PC-3 (cell line): ENCODE data around the gene BBOF1. TPM values are rescaled to one million over a fixed set of nuclear protein-coding genes. Genes with fewer than 3 reads are reported as not detected.

ENCODE experiments used
- ATAC-seq: fragments of 200-7000 bp; cut with Tn5 transposase; 2 replicates; pipeline ENCODE4 v1.9.1; 2020; ENCODE audit warnings: mild to moderate bottlenecking, moderate library complexity
- BruUV-seq: library from RNA; stranded (reverse); fragments of 400-500 nt; replicated peaks from 2 replicates; lab custom pipeline; 2021; lab: Mats Ljungman, UMichigan
- CTCF ChIA-PET: fragments of 300-600 bp; sonication (Branson Sonifier 250); formaldehyde crosslinking; loops from one replicate; lab custom pipeline; 2022; ENCODE audit warnings: antibody characterized with exemption; lab: Charles Lee
- POLR2A ChIA-PET: fragments of 300-600 bp; sonication (Branson Sonifier 250); formaldehyde crosslinking; loops from one replicate; lab custom pipeline; 2022; ENCODE audit warnings: antibody characterized with exemption; ENCODE audit not compliant: unreplicated experiment; lab: Charles Lee
- DNase-seq: peaks from one replicate; pipeline ENCODE4 v3.0.0-alpha.2; 2015
- H2AFZ ChIP-seq: fragments of 300-600 bp; sonication (generic); 2 replicates; pipeline ENCODE4 v1.6.0; 2016; ENCODE audit warnings: antibody characterized with exemption, low read length
- H3F3A ChIP-seq: fragments of 300-600 bp; sonication (generic); one replicate; pipeline ENCODE4 v1.6.0; 2017; ENCODE audit warnings: antibody characterized with exemption, low read length, control low read depth, mild to moderate bottlenecking; ENCODE audit not compliant: unreplicated experiment
- H3K27ac ChIP-seq: fragments of 300-600 bp; sonication (generic); 2 replicates; pipeline ENCODE4 v1.5.1; 2016; ENCODE audit warnings: mild to moderate bottlenecking, low read length
- H3K27me3 ChIP-seq: fragments of 300-600 bp; sonication (generic); 2 replicates; pipeline ENCODE4 v1.6.1; 2016; ENCODE audit warnings: low read length, mixed read lengths
- H3K36me3 ChIP-seq: fragments of 300-600 bp; sonication (generic); 2 replicates; pipeline ENCODE4 v1.6.1; 2016; ENCODE audit warnings: low read depth, mixed run types, low read length, mixed read lengths
- H3K4me1 ChIP-seq: fragments of 300-600 bp; sonication (generic); 2 replicates; pipeline ENCODE4 v1.5.1; 2016; ENCODE audit warnings: low read length; ENCODE audit not compliant: insufficient read depth
- H3K4me2 ChIP-seq: fragments of 300-600 bp; sonication (generic); 2 replicates; pipeline ENCODE4 v1.6.0; 2016; ENCODE audit warnings: low read length
- H3K4me3 ChIP-seq: fragments of 300-600 bp; sonication (generic); 2 replicates; pipeline ENCODE4 v1.5.1; 2016; ENCODE audit warnings: mild to moderate bottlenecking, low read length, mixed read lengths
- H3K79me2 ChIP-seq: fragments of 300-600 bp; sonication (generic); 2 replicates; pipeline ENCODE4 v1.6.1; 2017; ENCODE audit warnings: low read length, mixed read lengths
- H3K9ac ChIP-seq: fragments of 300-600 bp; sonication (generic); 2 replicates; pipeline ENCODE4 v1.6.0; 2016; ENCODE audit warnings: mild to moderate bottlenecking, low read length
- H3K9me2 ChIP-seq: fragments of 300-600 bp; sonication (generic); replicated peaks from 2 replicates; pipeline ENCODE4 v1.6.1; 2016; ENCODE audit warnings: mixed run types, low read length, mixed read lengths
- H3K9me3 ChIP-seq: fragments of 300-600 bp; sonication (generic); 2 replicates; pipeline ENCODE4 v1.6.1; 2016; ENCODE audit warnings: low read length, mixed read lengths
- H4K20me1 ChIP-seq: fragments of 300-600 bp; sonication (generic); 2 replicates; pipeline ENCODE4 v1.6.1; 2016; ENCODE audit warnings: low read length, mixed read lengths
- EZH2 ChIP-seq: fragments of 300-600 bp; sonication (generic); IDR thresholded peaks from one replicate; pipeline ENCODE4 v1.6.1; 2017; ENCODE audit warnings: antibody characterized with exemption, mild to moderate bottlenecking, low read length; ENCODE audit not compliant: unreplicated experiment
- EZH2phosphoT487 ChIP-seq: fragments of 300-600 bp; sonication (generic); IDR thresholded peaks from 2 replicates; pipeline ENCODE4 v1.6.1; 2018; ENCODE audit warnings: mild to moderate bottlenecking, antibody characterized with exemption, low read length, borderline replicate concordance
- intact Hi-C: fragments of 100-400 bp; cut with micrococcal nuclease; formaldehyde crosslinking; loops from 2 replicates; pipeline ENCODE4 v1.9.0; 2023
- total RNA-seq: library from RNA; depleted of rRNA; stranded (reverse); fragments of >200 nt; gene quantifications from 2 replicates; pipeline ENCODE4 v1.2.3, GENCODE V29; 2014
- TF ChIP-seq, protein P1 (sequence below): fragments of 300-600 bp; sonication (generic); conservative IDR thresholded peaks from 2 replicates; pipeline ENCODE4 v1.5.1; 2017; ENCODE audit warnings: antibody characterized with exemption, low read depth, mild to moderate bottlenecking, low read length

The BBOF1 gene
- total RNA-seq, 1 experiment from 2014 or later, result 1.5 TPM

DNA sequence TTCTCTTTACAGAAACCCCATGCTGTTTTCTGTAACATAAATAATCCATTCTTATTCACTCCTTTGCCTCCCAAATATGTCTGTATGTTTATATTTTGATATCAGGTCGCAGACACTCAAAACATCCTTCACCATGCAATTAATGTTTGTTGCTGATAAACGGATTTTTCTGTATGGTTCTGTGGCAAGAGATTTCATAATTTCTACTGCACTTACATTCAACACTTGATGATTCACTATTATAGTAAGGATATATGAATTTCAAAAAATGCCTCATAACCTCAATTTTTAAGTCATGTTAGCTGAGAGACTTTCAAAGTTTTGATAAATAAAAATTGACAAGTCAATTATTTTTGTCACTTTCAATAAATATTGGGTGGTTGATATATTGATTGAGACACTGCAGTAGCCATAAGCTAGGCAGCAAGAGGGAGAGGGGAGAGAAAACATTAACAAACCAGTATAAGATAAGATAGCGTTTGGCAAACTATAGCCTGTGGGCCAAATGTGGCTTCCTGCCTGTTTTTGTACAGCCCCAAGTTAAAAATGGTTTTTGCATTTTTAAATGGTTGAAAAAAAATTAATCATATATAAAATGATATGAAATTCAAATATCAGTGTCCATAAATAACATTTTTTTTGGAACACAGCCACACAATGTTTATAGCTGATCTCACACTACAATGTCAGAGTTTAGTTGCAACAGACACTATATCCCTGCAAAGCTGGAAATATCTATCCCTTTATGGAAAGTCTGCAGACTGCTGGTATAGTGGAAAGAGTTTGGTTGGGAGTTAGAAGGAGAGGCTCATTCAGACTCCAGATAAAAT is 46.8 kb downstream of the BBOF1 start:
- no peaks in the 10 kb centered on the region for H3K9me2 ChIP-seq
- no peaks in the 10 kb centered on the region for H3K36me3 ChIP-seq
- no peaks in the 10 kb centered on the region for H3K27me3 ChIP-seq
- H3K4me3 ChIP-seq, result no peak overlapping the region
- H3K4me2 ChIP-seq, result no peak overlapping the region
- H3K4me1 ChIP-seq, result peaks cover 27% of the 10 kb centered on the region
- no peaks in the 10 kb centered on the region for H3K79me2 ChIP-seq
- H4K20me1 ChIP-seq, result no peaks in the 10 kb centered on the region
- no peaks in the 10 kb centered on the region for H3F3A ChIP-seq
- no peak overlapping the region for H3K27ac ChIP-seq
- CTCF ChIA-PET, result no interaction called here
- H3K9me3 ChIP-seq, result no peaks in the 10 kb centered on the region
- H3K9ac ChIP-seq, result no peak overlapping the region
- intact Hi-C loops, result no loop called here
- DNase-seq, result no peak
- H2AFZ ChIP-seq, result no peak overlapping the region
- POLR2A ChIA-PET, result no interaction called here
- ATAC-seq, result no peak
- no TSS peak for BruUV-seq
- TF ChIP-seq EZH2 (no peak), EZH2phosphoT487 (no peak)
- TF ChIP-seq, protein P1, sequence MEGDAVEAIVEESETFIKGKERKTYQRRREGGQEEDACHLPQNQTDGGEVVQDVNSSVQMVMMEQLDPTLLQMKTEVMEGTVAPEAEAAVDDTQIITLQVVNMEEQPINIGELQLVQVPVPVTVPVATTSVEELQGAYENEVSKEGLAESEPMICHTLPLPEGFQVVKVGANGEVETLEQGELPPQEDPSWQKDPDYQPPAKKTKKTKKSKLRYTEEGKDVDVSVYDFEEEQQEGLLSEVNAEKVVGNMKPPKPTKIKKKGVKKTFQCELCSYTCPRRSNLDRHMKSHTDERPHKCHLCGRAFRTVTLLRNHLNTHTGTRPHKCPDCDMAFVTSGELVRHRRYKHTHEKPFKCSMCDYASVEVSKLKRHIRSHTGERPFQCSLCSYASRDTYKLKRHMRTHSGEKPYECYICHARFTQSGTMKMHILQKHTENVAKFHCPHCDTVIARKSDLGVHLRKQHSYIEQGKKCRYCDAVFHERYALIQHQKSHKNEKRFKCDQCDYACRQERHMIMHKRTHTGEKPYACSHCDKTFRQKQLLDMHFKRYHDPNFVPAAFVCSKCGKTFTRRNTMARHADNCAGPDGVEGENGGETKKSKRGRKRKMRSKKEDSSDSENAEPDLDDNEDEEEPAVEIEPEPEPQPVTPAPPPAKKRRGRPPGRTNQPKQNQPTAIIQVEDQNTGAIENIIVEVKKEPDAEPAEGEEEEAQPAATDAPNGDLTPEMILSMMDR, result no peak

DNA sequence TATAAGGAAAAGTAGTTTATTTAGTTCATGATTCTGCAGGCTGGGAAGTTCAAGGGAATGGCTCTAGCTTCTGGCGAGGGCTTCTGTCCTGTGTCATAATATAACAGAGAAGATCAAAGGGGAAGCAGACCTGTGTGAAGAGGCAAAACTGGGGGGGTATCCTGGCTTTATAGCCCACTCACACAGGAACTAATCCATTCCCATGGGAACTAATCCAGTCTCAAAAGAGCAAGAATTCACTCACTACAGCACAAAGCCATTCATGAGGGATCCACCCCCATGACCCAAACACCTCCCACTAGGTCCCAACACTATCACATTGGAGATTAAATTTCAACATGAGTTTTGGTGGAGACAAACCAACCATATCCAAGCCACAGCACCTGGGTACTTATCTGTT is 58.3 kb downstream of the BBOF1 start:
- no peaks in the 10 kb centered on the region for H3K36me3 ChIP-seq
- BruUV-seq, result no TSS peak
- no peak overlapping the region for H3K27ac ChIP-seq
- intact Hi-C loops, result no loop called here
- H3K9ac ChIP-seq, result no peak overlapping the region
- H3K27me3 ChIP-seq, result no peaks in the 10 kb centered on the region
- no peaks in the 10 kb centered on the region for H4K20me1 ChIP-seq
- no peak overlapping the region for H3K4me3 ChIP-seq
- no peaks in the 10 kb centered on the region for H3K4me1 ChIP-seq
- H3K9me3 ChIP-seq, result no peaks in the 10 kb centered on the region
- DNase-seq (no peak), ATAC-seq (no peak)
- CTCF ChIA-PET, result no interaction called here
- H3K9me2 ChIP-seq, result no peaks in the 10 kb centered on the region
- TF ChIP-seq, protein P1, result no peak
- TF ChIP-seq EZH2 (no peak), EZH2phosphoT487 (no peak)
- POLR2A ChIA-PET, result no interaction called here
- H3K4me2 ChIP-seq, result no peak overlapping the region
- no peaks in the 10 kb centered on the region for H3F3A ChIP-seq
- H2AFZ ChIP-seq, result no peak overlapping the region
- H3K79me2 ChIP-seq, result no peaks in the 10 kb centered on the region
